KMS-11 (cell line): ENCODE results near the gene TCIRG1.

Source experiments
- H2AFZ ChIP-seq: fragments of 200-600 bp; sonication (generic); 2 replicates; pipeline ENCODE4 v1.6.1; 2016; ENCODE audit warnings: antibody characterized with exemption, mixed run types, low read depth
- H3K27ac ChIP-seq: fragments of 200-600 bp; sonication (generic); 2 replicates; pipeline ENCODE4 v1.6.1; 2016; ENCODE audit warnings: mild to moderate bottlenecking, mixed run types
- H3K27me3 ChIP-seq: fragments of 200-600 bp; sonication (generic); 2 replicates; pipeline ENCODE4 v1.6.1; 2017; ENCODE audit warnings: mild to moderate bottlenecking, low read depth, mixed run types, moderate library complexity; ENCODE audit not compliant: insufficient read depth
- H3K36me3 ChIP-seq: fragments of 200-600 bp; sonication (generic); 2 replicates; pipeline ENCODE4 v1.6.1; 2017; ENCODE audit warnings: mild to moderate bottlenecking, mixed run types; ENCODE audit not compliant: insufficient read depth
- H3K4me1 ChIP-seq: fragments of 200-600 bp; sonication (generic); 2 replicates; pipeline ENCODE4 v1.6.1; 2016; ENCODE audit warnings: mild to moderate bottlenecking, low read depth, mixed run types; ENCODE audit not compliant: poor library complexity, severe bottlenecking
- H3K4me2 ChIP-seq: fragments of 200-600 bp; sonication (generic); 2 replicates; pipeline ENCODE4 v1.7.0; 2016; ENCODE audit warnings: mild to moderate bottlenecking, mixed run types
- H3K4me3 ChIP-seq: fragments of 200-600 bp; sonication (generic); IDR thresholded peaks from 2 replicates; pipeline ENCODE4 v1.6.1; 2017; ENCODE audit warnings: low read depth, low read length, mixed read lengths; ENCODE audit not compliant: insufficient read depth
- H3K79me2 ChIP-seq: fragments of 200-600 bp; sonication (generic); 2 replicates; pipeline ENCODE4 v1.6.1; 2016; ENCODE audit warnings: low read depth, mixed run types; ENCODE audit not compliant: insufficient read depth
- H3K9ac ChIP-seq: fragments of 200-600 bp; sonication (generic); 2 replicates; pipeline ENCODE4 v1.6.1; 2016; ENCODE audit warnings: mild to moderate bottlenecking, mixed run types
- H4K20me1 ChIP-seq: fragments of 200-600 bp; sonication (generic); 2 replicates; pipeline ENCODE4 v1.6.1; 2016; ENCODE audit warnings: mild to moderate bottlenecking, mixed run types; ENCODE audit not compliant: insufficient read depth
- CTCF ChIP-seq: fragments of 200-600 bp; sonication (generic); conservative IDR thresholded peaks from 2 replicates; pipeline ENCODE4 v1.6.1; 2017; ENCODE audit warnings: low read depth, mild to moderate bottlenecking, antibody characterized with exemption, low read length, moderate library complexity, mixed read lengths

Gene TCIRG1

GRCh38 chr11:68025047-68025446 is 13.8 kb upstream of the TCIRG1 start:
- H3K9ac ChIP-seq: no peak overlapping the region
- no peak overlapping the region for H3K27ac ChIP-seq
- H3K4me3 ChIP-seq: no peak overlapping the region
- H2AFZ ChIP-seq: no peak overlapping the region
- no peak overlapping the region for H3K4me2 ChIP-seq
- TF ChIP-seq CTCF: no peak
- no peaks in the 10 kb centered on the region for H4K20me1 ChIP-seq
- peaks cover 4% of the 10 kb centered on the region for H3K4me1 ChIP-seq
- no peaks in the 10 kb centered on the region for H3K27me3 ChIP-seq
- no peaks in the 10 kb centered on the region for H3K36me3 ChIP-seq
- H3K79me2 ChIP-seq: no peaks in the 10 kb centered on the region

GRCh38 chr11:68026391-68027105 is 12.3 kb upstream of the TCIRG1 start:
- Histone ChIP-seq H3K27me3 (no peaks in the 10 kb centered on the region), H3K27ac (no peak overlapping the region), H2AFZ (no peak overlapping the region), H3K4me2 (no peak overlapping the region), H3K4me3 (no peak overlapping the region), H3K36me3 (no peaks in the 10 kb centered on the region), H3K4me1 (peaks cover 7% of the 10 kb centered on the region), H3K9ac (no peak overlapping the region), H4K20me1 (no peaks in the 10 kb centered on the region), H3K79me2 (peaks cover 8% of the 10 kb centered on the region; the same call in 1 of the 2 replicates)
- no peak for TF ChIP-seq CTCF

- H3K4me1 ChIP-seq: peaks cover 10% of the 10 kb centered on the region
- peaks cover 14% of the 10 kb centered on the region; the same call in 1 of the 2 replicates for H3K79me2 ChIP-seq
- H4K20me1 ChIP-seq: no peaks in the 10 kb centered on the region
- no peak overlapping the region for H3K4me3 ChIP-seq
- H3K9ac ChIP-seq: no peak overlapping the region
- H3K27me3 ChIP-seq: no peaks in the 10 kb centered on the region
- no peak for TF ChIP-seq CTCF
- H2AFZ ChIP-seq: no peak overlapping the region
- H3K36me3 ChIP-seq: no peaks in the 10 kb centered on the region
- H3K4me2 ChIP-seq: no peak overlapping the region
- no peak overlapping the region for H3K27ac ChIP-seq
These were observed 11.2 kb upstream of the TCIRG1 start for GRCh38 chr11:68027667-68028066.

GRCh38 chr11:68028802-68029545 is 9.9 kb upstream of the TCIRG1 start:
- H3K36me3 ChIP-seq: no peaks in the 10 kb centered on the region
- no peak overlapping the region for H3K9ac ChIP-seq
- H4K20me1 ChIP-seq: no peaks in the 10 kb centered on the region
- no peak overlapping the region for H3K27ac ChIP-seq
- TF ChIP-seq CTCF: no peak
- H3K79me2 ChIP-seq: peaks cover 14% of the 10 kb centered on the region; the same call in 1 of the 2 replicates
- no peak overlapping the region for H2AFZ ChIP-seq
- H3K4me2 ChIP-seq: no peak overlapping the region
- no peaks in the 10 kb centered on the region for H3K27me3 ChIP-seq
- peaks cover 10% of the 10 kb centered on the region for H3K4me1 ChIP-seq
- no peak overlapping the region for H3K4me3 ChIP-seq
